Neuronal stem cell (in vitro differentiated cells): ENCODE data around the gene CLTB.

ENCODE experiments used
- DNase-seq: peaks from one replicate; pipeline ENCODE4 v3.0.0-alpha.2; 2013; ENCODE audit warnings: low spot score
- H2AFZ ChIP-seq: one replicate; pipeline ENCODE4 v1.6.1; 2013; ENCODE audit warnings: mild to moderate bottlenecking, low read length, inconsistent platforms
- H2AK5ac ChIP-seq: 2 replicates; pipeline ENCODE4 v1.6.1; 2013; ENCODE audit warnings: low read depth, mild to moderate bottlenecking, inconsistent platforms, low read length, moderate library complexity, mixed read lengths
- H2BK120ac ChIP-seq: 2 replicates; pipeline ENCODE4 v1.6.1; 2013; ENCODE audit warnings: low read depth, mild to moderate bottlenecking, inconsistent platforms, low read length, moderate library complexity, mixed read lengths
- H2BK12ac ChIP-seq: one replicate; pipeline ENCODE4 v1.6.1; 2013; ENCODE audit warnings: low read length, inconsistent platforms
- H2BK15ac ChIP-seq: 2 replicates; pipeline ENCODE4 v1.6.1; 2013; ENCODE audit warnings: mild to moderate bottlenecking, low read length, inconsistent platforms, mixed read lengths
- H2BK5ac ChIP-seq: one replicate; pipeline ENCODE4 v1.6.1; 2013; ENCODE audit warnings: inconsistent platforms, mild to moderate bottlenecking, low read length, moderate library complexity
- H3K14ac ChIP-seq: one replicate; pipeline ENCODE4 v1.6.1; 2013; ENCODE audit warnings: low read length, inconsistent platforms
- H3K18ac ChIP-seq: 2 replicates; pipeline ENCODE4 v1.6.1; 2013; ENCODE audit warnings: low read length, inconsistent platforms
- H3K23ac ChIP-seq: 2 replicates; pipeline ENCODE4 v1.6.1; 2013; ENCODE audit warnings: low read depth, mild to moderate bottlenecking, mixed read lengths, low read length, inconsistent platforms; ENCODE audit not compliant: poor library complexity
- H3K27ac ChIP-seq: replicated peaks from 3 replicates; pipeline ENCODE4 v1.5.1; 2013; ENCODE audit warnings: low read length, inconsistent platforms
- H3K27me3 ChIP-seq, 3 experiments: 2 replicates each; pipeline ENCODE4 v1.6.1; 2013; ENCODE audit warnings: low read length in 3 of 3, mild to moderate bottlenecking in 2 of 3, inconsistent platforms in 1 of 3, low read depth in 1 of 3, mixed read lengths in 1 of 3, moderate library complexity in 1 of 3; ENCODE audit not compliant: control insufficient read depth in 3 of 3, insufficient read depth in 3 of 3
- H3K36me3 ChIP-seq, 2 donors: replicated peaks in 1 of 2; 2 replicates each; pipeline ENCODE4 v1.6.1; 2013; ENCODE audit warnings: low read length in 2 of 2; ENCODE audit not compliant: control insufficient read depth in 2 of 2, insufficient read depth in 2 of 2
- H3K4ac ChIP-seq: 2 replicates; pipeline ENCODE4 v1.6.1; 2013; ENCODE audit warnings: inconsistent platforms, mild to moderate bottlenecking, low read length, moderate library complexity
- H3K4me1 ChIP-seq, 2 donors: 1 replicate in 1 of 2; 2 replicates in 1 of 2; pipeline ENCODE4 v1.6.1; 2013; ENCODE audit warnings: low read length in 2 of 2, low read depth in 1 of 2; ENCODE audit not compliant: control insufficient read depth in 2 of 2, insufficient read depth in 1 of 2
- H3K4me2 ChIP-seq: one replicate; pipeline ENCODE4 v1.6.1; 2013; ENCODE audit warnings: mild to moderate bottlenecking, low read length, inconsistent platforms; ENCODE audit not compliant: insufficient read depth, poor library complexity, severe bottlenecking
- H3K4me3 ChIP-seq, 2 donors: 2 replicates each; pipeline ENCODE4 v1.5.1; 2013; ENCODE audit warnings: low read length in 2 of 2, mild to moderate bottlenecking in 2 of 2, inconsistent platforms in 1 of 2, moderate library complexity in 1 of 2
- H3K79me1 ChIP-seq: one replicate; pipeline ENCODE4 v1.6.1; 2013; ENCODE audit warnings: low read depth, mild to moderate bottlenecking, inconsistent platforms, low read length, moderate library complexity
- H3K9ac ChIP-seq: one replicate; pipeline ENCODE4 v1.6.1; 2013; ENCODE audit warnings: mild to moderate bottlenecking, low read depth, low read length, inconsistent platforms; ENCODE audit not compliant: poor library complexity
- H3K9me3 ChIP-seq, 2 donors: replicated peaks in 1 of 2; 2 replicates each; pipeline versions ENCODE3 to v1.6.1; 2013; ENCODE audit warnings: low read length in 2 of 2, mild to moderate bottlenecking in 2 of 2, inconsistent platforms in 1 of 2, low read depth in 1 of 2, mixed read lengths in 1 of 2, moderate library complexity in 1 of 2; ENCODE audit not compliant: control insufficient read depth in 2 of 2, insufficient read depth in 1 of 2
- H4K8ac ChIP-seq: one replicate; pipeline ENCODE4 v1.6.1; 2013; ENCODE audit warnings: low read depth, mild to moderate bottlenecking, inconsistent platforms, low read length, moderate library complexity
- H4K91ac ChIP-seq: one replicate; pipeline ENCODE4 v1.6.1; 2013; ENCODE audit warnings: low read length, low read depth, mild to moderate bottlenecking, inconsistent platforms; ENCODE audit not compliant: poor library complexity
- WGBS, 2 donors: extraction: QIAGEN DNeasy Blood & Tissue Kit; methylation state at CpG; one replicate each; pipeline ENCODE4 v1.1.7; 2013; ENCODE audit warnings: missing lambda C conversion rate in 2 of 2, mixed read lengths in 1 of 2; ENCODE audit not compliant: insufficient read length in 2 of 2, insufficient replicate concordance in 1 of 2; ENCODE audit errors: extremely low coverage in 2 of 2; 5-methylcytosine and 5-hydroxymethylcytosine counted together

Gene CLTB

DNA sequence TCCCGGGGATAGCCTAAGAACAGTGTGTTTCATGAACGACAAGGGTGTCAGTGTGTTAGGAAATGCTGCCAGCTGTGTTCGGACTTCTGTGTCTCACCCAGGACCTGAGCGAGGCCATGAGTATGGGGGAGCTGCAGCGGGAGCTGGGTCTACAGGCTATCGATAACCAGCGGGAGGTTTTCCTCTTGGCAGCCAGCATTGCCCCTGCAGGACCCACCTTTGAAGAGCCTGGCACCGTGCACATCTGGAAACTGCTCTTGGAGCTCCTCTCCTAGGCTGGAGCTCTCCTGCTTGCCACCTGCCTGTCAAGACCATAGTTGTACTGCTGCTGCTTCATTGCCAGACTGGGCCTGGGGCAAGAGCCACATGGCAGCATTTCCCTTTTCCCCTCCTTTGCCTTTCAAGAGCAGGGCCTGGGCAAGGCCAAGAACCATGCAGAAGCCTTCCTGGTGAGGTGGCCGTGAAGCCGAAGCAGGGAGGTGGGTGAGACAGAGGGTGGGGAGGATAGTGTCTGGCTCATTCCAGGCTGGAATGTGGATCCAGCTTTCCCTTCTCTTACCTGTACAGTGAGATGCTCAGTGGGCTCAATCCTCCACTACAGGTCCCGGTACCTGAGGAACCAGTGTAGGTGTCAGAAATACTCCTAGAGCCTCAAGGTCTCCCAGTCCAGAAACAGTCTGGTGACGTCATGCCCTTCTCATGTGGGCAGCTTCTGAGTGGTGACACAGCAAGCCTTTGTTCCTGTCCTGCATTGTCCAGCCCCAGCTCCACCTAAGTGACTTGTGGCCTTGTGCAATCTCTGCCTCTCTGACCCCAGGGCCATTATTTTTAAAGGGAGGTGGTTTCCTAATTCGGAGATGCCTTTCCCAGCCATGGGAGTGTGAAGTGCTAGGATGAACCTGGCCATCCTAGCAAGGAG is 44.5 kb downstream of the CLTB start:
- WGBS, 2 donors = no CpG with 5 or more reads among the region's 13 CpGs
- Histone ChIP-seq H3K9ac (peak overlapping the region; percentile 14), H3K18ac (no peak overlapping the region), H2BK120ac (no peak overlapping the region), H4K91ac (no peak overlapping the region), H4K8ac (no peak overlapping the region), H2AFZ (no peak overlapping the region), H3K79me1 (no peaks in the 10 kb centered on the region), H3K36me3 (peaks cover 20 to 72% of the 10 kb centered on the region in 2 donors), H3K9me3 (no peaks in the 10 kb centered on the region), H2AK5ac (no peak overlapping the region), H2BK15ac (no peak overlapping the region), H3K27me3 (no peaks in the 10 kb centered on the region), H3K4ac (no peak overlapping the region), H3K27ac (no peak overlapping the region), H2BK12ac (no peak overlapping the region), H3K4me2 (no peak overlapping the region), H3K14ac (no peak overlapping the region), H3K23ac (peak overlapping the region; percentile 46), H3K4me1 (no peaks in the 10 kb centered on the region), H2BK5ac (no peak overlapping the region), H3K4me3 (no peak overlapping the region)
- no peak for DNase-seq

- no peak for DNase-seq
- H2BK12ac ChIP-seq = no peak overlapping the region
- H3K14ac ChIP-seq = no peak overlapping the region
- H3K79me1 ChIP-seq = no peaks in the 10 kb centered on the region
- H2BK120ac ChIP-seq = no peak overlapping the region
- no peak overlapping the region for H3K18ac ChIP-seq
- H3K36me3 ChIP-seq = peaks cover 20 to 71% of the 10 kb centered on the region in 2 donors
- H3K9ac ChIP-seq = no peak overlapping the region
- H2AK5ac ChIP-seq = no peak overlapping the region
- no peak overlapping the region for H3K23ac ChIP-seq
- no peak overlapping the region for H4K91ac ChIP-seq
- H2BK15ac ChIP-seq = no peak overlapping the region
- WGBS, 2 donors = no CpG with 5 or more reads among the region's 8 CpGs
- H2BK5ac ChIP-seq = no peak overlapping the region
- H3K4ac ChIP-seq = no peak overlapping the region
- H3K4me2 ChIP-seq = no peak overlapping the region
- H3K4me3 ChIP-seq = no peak overlapping the region
- no peak overlapping the region for H2AFZ ChIP-seq
- H3K9me3 ChIP-seq = no peaks in the 10 kb centered on the region
- H4K8ac ChIP-seq = no peak overlapping the region
- H3K27me3 ChIP-seq = peaks cover 0 to 6% (median 0%) of the 10 kb centered on the region in 3 experiments
- peaks cover 2 to 5% of the 10 kb centered on the region in 2 donors for H3K4me1 ChIP-seq
- H3K27ac ChIP-seq = no peak overlapping the region
Observed at GRCh38 chr5:176369934-176370711, 46.2 kb downstream of the CLTB start.

- Histone ChIP-seq H4K91ac (no peak overlapping the region), H3K4me2 (no peak overlapping the region), H3K14ac (no peak overlapping the region), H2BK12ac (no peak overlapping the region), H3K27me3 (peaks cover 0 to 13% (median 6%) of the 10 kb centered on the region in 3 experiments), H3K4ac (no peak overlapping the region), H2BK5ac (no peak overlapping the region), H3K18ac (no peak overlapping the region), H3K27ac (no peak overlapping the region), H2AFZ (no peak overlapping the region), H3K9ac (no peak overlapping the region), H2BK15ac (no peak overlapping the region), H3K4me1 (peaks cover 2 to 7% of the 10 kb centered on the region in 2 donors), H3K9me3 (no peaks in the 10 kb centered on the region), H3K4me3 (peak overlapping the region in 1 of 2 donors; percentile 18), H4K8ac (no peak overlapping the region), H3K79me1 (no peaks in the 10 kb centered on the region), H3K23ac (no peak overlapping the region), H2BK120ac (no peak overlapping the region), H3K36me3 (peaks cover 20 to 63% of the 10 kb centered on the region in 2 donors), H2AK5ac (no peak overlapping the region)
- WGBS, 2 donors = no CpG with 5 or more reads among the region's 13 CpGs
- DNase-seq = no peak
Observed at GRCh38 chr5:176368726-176369125, 47.6 kb downstream of the CLTB start.
